K562 (cell line): ENCODE measurements around the gene API5. TPM values are rescaled to one million over a fixed set of nuclear protein-coding genes. Genes with fewer than 3 reads are reported as not detected.

Experiments used
- ELK3 ChIP-seq: fragments of 450-650 bp; formaldehyde crosslinking; IDR thresholded peaks from 2 replicates; pipeline ENCODE4 v1.4.0; 2020; ENCODE audit warnings: mild to moderate bottlenecking
- FOXP1 ChIP-seq: sonication (generic); formaldehyde crosslinking; IDR thresholded peaks from 2 replicates; pipeline ENCODE4 v1.8.0; 2022; ENCODE audit warnings: mild to moderate bottlenecking, missing genetic modification reagents
- PKNOX1 ChIP-seq: fragments of 450-650 bp; IDR thresholded peaks from 2 replicates; pipeline ENCODE4 v1.6.1; 2016
- POLR2AphosphoS5 ChIP-seq: IDR thresholded peaks from 2 replicates; pipeline ENCODE4 v1.6.1; 2011; ENCODE audit warnings: mild to moderate bottlenecking, low read depth, low read length, moderate library complexity; ENCODE audit not compliant: control insufficient read depth, insufficient read depth
- PYGO2 ChIP-seq: fragments of 450-650 bp; IDR thresholded peaks from 2 replicates; pipeline ENCODE4 v1.6.1; 2016; ENCODE audit warnings: mild to moderate bottlenecking, missing genetic modification characterization, moderate library complexity, missing compliant biosample characterization
- RERE ChIP-seq: sonication (generic); formaldehyde crosslinking; IDR thresholded peaks from 2 replicates; pipeline ENCODE4 v1.8.0; 2023; ENCODE audit warnings: missing genetic modification reagents, mild to moderate bottlenecking, borderline replicate concordance
- ZNF717 ChIP-seq: fragments of 250-450 bp; sonication (Bioruptor Pico); IDR thresholded peaks from 2 replicates; pipeline ENCODE4 v1.5.0; 2021
- polyA plus RNA-seq, 8 experiments: library from polyadenylated mRNA; depleted of rRNA in 4 of 8; stranded (reverse) in 5 of 8; unstranded in 3 of 8; fragments of >200 nt; fragmentation: Nextera tagmentation in 2 of 8; fragmentation: Illumina TruSeq in 1 of 8; extraction: Ambion mirVana in 2 of 8; extraction: Trizol in 1 of 8; gene quantifications; 2 replicates each; pipeline versions ENCODE4 v1.2.1 to v1.2.3, GENCODE V29; 2011 to 2014; ENCODE audit warnings: inconsistent platforms in 1 of 8, missing spikeins in 1 of 8
- total RNA-seq, 7 experiments: library from RNA; depleted of rRNA in 6 of 7; stranded (reverse); fragments of >200 nt in 6 of 7; fragmentation: Illumina TruSeq in 2 of 7; extraction: Trizol in 2 of 7; gene quantifications; 2 replicates each; pipeline versions ENCODE4 v1.2.1 to v1.2.3, GENCODE V29; 2011 to 2021; ENCODE audit warnings: low replicate concordance in 1 of 7

Gene API5
- total and polyA plus RNA-seq, 9 of the 15 experiments (the other 6 are each of a cell fraction or from before 2014, with no cell fraction given): 59.8 to 146 (median 123) TPM

GRCh38 chr11:43392713-43393112 is 80.9 kb downstream of the API5 start (continued):
- TF ChIP-seq POLR2AphosphoS5 (no peak), ZNF717 (CRISPR knock-in tag) (no peak), ELK3 (CRISPR knock-in tag) (no peak), PKNOX1 (no peak), RERE (no peak), PYGO2 (tag) (no peak), FOXP1 (no peak)
